IPS-18a (cell line): ENCODE results near the gene ZDHHC7.
"Not testable (repeated sequence)": the region's sequence is repeated elsewhere in the genome, so short reads cannot be mapped to it uniquely, and the experiment has no call there.

Experiments used
- H3K27ac ChIP-seq: one replicate; pipeline ENCODE4 v1.5.1; 2013; ENCODE audit warnings: low read length
- H3K27me3 ChIP-seq: one replicate; pipeline ENCODE4 v1.6.1; 2013; ENCODE audit warnings: mild to moderate bottlenecking, low read length; ENCODE audit not compliant: control insufficient read depth, insufficient read depth
- H3K36me3 ChIP-seq: one replicate; pipeline ENCODE4 v1.6.1; 2013; ENCODE audit warnings: low read depth, low read length; ENCODE audit not compliant: control insufficient read depth
- H3K4me1 ChIP-seq: one replicate; pipeline ENCODE4 v1.6.1; 2013; ENCODE audit warnings: low read depth, low read length; ENCODE audit not compliant: control insufficient read depth
- H3K4me3 ChIP-seq: one replicate; pipeline ENCODE4 v1.5.1; 2013; ENCODE audit warnings: low read length
- H3K9ac ChIP-seq: one replicate; pipeline ENCODE4 v1.6.1; 2013; ENCODE audit warnings: mild to moderate bottlenecking, low read length, moderate library complexity
- H3K9me3 ChIP-seq: one replicate; pipeline ENCODE4 v1.6.1; 2013; ENCODE audit warnings: low read depth, low read length; ENCODE audit not compliant: control insufficient read depth

Gene ZDHHC7

DNA sequence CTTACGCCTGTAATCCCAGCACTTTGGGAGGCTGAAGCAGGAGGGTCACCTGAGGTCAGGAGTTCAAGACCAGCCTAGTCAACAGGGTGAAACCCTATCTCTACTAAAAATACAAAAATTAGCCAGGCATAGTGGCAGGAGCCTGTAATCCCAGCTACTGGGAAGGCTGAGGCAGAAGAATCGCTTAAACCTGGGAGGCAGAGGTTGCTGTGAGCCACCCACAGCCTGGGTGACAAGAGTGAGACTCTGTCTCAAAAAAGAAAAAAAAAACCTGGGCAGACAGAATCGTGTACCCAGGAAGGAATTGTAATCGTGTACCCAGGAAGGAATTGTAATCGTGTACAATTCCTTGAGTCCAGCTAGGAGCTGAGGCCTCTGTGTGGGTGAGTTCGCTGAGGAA is 72.7 kb downstream of the ZDHHC7 start:
- not testable (repeated sequence) for H3K27me3 ChIP-seq, H3K9me3 ChIP-seq

DNA sequence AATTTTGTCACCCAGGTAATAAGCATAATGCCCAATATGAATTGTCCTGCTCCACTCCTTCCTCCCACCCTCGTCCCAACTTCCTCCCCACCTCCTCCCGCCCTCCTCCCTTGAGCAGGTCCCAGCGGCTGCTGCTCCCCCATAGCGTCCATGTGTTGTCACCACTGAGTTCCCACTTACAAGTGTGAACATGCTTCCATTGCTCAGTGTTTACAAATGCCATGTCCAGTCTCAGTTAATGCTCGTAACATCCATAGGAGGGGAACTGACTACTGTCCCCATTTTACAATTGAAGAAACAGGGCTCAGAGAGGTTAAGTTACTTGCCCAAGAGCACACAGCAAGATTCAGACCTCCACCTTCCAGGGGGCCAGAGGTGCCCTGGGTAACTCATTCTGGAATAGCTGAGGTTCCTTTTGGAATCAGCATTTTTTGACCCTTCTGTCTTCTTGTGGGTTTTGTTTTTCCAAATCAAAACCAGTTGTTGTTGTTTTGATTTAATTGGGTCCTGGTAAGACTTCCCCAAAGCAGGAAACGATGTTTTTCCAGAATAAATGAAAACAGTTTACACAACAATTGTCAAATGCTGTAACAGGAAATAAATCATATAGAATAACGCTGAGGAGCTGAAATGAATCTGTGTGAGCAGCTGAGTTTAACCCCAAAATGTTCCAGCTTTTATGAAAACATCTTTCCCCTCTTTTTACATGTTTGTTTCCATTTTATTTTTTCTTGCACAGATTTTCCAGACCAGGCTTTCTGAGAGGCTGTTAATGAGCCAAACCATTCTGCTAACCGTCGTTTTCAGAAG is 73.9 kb downstream of the ZDHHC7 start:
- Histone ChIP-seq H3K36me3 (no peaks in the 10 kb centered on the region), H3K4me3 (no peak overlapping the region), H3K27me3 (no peaks in the 10 kb centered on the region), H3K9me3 (no peaks in the 10 kb centered on the region), H3K9ac (no peak overlapping the region), H3K27ac (no peak overlapping the region), H3K4me1 (no peaks in the 10 kb centered on the region)

More for the DNA sequence above, 72.7 kb downstream of the ZDHHC7 start:
- not testable (repeated sequence) for H3K4me3 ChIP-seq, H3K9ac ChIP-seq, H3K27ac ChIP-seq, H3K36me3 ChIP-seq, H3K4me1 ChIP-seq

DNA sequence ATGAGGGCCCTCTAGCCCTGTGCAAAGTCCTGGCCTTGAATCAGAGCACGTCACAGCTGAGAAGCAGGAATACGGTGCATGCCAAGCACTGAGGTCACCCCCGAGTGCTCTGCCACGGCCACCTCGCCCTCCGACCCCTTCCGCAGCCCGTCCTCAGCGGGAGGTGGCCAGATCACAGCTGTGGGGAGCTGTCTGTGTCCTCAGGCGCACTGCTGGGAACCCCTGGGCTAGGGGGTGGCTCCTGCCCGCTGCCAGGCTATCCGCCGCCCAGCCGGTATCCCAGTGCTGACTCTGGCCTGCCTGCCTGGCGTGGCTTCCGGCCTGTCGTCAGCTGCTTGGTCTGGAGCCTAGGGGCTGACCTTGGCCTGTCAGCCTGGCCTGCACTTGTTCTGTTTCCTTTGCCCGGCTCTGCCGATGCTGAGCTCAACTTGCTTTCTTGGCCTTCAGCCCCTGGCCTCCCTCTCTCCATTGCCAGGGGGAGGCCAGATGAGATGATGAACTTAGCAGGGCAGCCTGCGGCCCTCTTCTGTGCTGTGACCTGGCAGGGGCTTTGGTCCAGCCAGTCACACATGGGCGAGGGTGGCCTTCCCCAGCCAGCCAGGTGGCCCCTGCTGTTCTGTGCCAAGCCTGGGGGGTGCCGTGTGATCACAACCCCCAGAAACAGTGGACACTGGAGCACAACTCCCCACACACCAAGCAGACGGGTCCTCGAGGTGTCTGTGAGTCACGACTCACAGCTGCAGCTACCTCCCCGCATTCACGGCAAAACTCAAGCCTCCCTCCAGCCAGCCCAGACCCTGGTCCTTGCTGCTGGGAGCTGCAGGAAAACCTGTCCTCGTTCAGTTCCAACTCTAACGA is 77.3 kb downstream of the ZDHHC7 start:
- H3K4me3 ChIP-seq: no peak overlapping the region

DNA sequence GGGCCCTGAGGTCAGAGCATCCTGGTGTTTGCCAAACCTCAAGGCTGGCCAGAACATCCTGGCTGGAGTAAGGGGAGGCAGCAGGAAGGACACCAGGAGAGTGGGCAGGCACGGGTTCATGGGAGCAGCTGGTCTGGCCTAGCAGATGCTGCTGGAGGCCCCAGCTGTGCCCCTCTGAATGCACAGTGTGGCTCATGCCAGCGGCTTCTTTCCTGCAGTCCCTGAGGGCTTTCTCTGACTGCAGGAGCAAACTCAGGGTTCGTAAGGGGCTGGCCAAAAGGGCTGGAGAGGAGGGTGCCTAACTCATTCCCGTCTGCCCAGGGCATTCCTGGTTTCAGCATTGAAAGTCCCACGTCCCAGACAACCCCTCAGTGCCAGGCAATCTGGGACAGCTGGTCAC is 78.7 kb downstream of the ZDHHC7 start:
- Histone ChIP-seq H3K36me3 (no peaks in the 10 kb centered on the region), H3K9ac (no peak overlapping the region), H3K27me3 (no peaks in the 10 kb centered on the region), H3K4me1 (no peaks in the 10 kb centered on the region), H3K9me3 (no peaks in the 10 kb centered on the region), H3K27ac (no peak overlapping the region), H3K4me3 (no peak overlapping the region)

More for the DNA sequence above, 77.3 kb downstream of the ZDHHC7 start:
- Histone ChIP-seq H3K27ac (no peak overlapping the region), H3K9ac (no peak overlapping the region), H3K27me3 (no peaks in the 10 kb centered on the region), H3K9me3 (no peaks in the 10 kb centered on the region), H3K36me3 (no peaks in the 10 kb centered on the region), H3K4me1 (no peaks in the 10 kb centered on the region)

DNA sequence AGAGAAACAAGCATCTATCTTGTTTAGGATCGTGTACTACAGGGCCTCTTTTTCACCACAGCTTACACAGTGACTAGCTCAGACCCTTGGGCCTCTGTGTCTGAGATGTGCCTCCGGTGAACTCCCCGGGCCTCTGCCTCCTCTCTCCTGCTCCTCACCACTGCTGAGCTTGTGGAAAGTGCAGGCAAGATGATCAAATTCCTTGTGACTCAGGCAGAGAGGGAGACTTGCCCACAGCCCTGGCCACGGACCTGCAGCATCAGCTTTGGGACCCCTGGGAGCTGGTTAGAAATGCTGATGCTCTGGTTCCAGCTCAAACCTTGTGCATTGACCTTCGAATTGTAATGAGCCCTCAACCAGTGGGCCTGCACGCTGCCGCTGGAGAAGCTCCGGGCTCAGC is 79.8 kb downstream of the ZDHHC7 start:
- H3K4me1 ChIP-seq: no peaks in the 10 kb centered on the region
- H3K9me3 ChIP-seq: no peaks in the 10 kb centered on the region
- H3K36me3 ChIP-seq: no peaks in the 10 kb centered on the region
- no peak overlapping the region for H3K27ac ChIP-seq
- H3K4me3 ChIP-seq: no peak overlapping the region
- no peak overlapping the region for H3K9ac ChIP-seq
- no peaks in the 10 kb centered on the region for H3K27me3 ChIP-seq

DNA sequence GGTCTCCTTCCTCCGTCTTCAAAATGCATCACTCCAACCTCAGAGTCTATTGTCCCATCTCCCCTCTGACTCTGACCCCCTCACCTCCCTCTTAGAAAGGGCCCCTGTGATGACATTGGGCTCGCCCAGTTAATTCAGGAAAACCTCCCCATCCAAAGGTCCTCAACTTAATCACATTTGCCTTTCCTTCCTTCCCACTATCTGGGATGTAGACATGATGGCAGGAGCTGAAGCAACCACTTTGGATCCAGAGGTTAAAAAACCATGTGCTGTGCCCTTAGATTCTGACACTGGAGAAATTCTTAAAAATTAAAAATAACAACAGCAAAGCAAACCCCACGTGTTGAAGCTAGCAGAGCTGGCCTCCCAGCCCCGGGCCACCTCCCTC is 80.2 kb downstream of the ZDHHC7 start:
- Histone ChIP-seq H3K9me3 (no peaks in the 10 kb centered on the region), H3K36me3 (no peaks in the 10 kb centered on the region), H3K4me3 (no peak overlapping the region), H3K9ac (no peak overlapping the region), H3K27me3 (no peaks in the 10 kb centered on the region), H3K4me1 (no peaks in the 10 kb centered on the region), H3K27ac (no peak overlapping the region)

DNA sequence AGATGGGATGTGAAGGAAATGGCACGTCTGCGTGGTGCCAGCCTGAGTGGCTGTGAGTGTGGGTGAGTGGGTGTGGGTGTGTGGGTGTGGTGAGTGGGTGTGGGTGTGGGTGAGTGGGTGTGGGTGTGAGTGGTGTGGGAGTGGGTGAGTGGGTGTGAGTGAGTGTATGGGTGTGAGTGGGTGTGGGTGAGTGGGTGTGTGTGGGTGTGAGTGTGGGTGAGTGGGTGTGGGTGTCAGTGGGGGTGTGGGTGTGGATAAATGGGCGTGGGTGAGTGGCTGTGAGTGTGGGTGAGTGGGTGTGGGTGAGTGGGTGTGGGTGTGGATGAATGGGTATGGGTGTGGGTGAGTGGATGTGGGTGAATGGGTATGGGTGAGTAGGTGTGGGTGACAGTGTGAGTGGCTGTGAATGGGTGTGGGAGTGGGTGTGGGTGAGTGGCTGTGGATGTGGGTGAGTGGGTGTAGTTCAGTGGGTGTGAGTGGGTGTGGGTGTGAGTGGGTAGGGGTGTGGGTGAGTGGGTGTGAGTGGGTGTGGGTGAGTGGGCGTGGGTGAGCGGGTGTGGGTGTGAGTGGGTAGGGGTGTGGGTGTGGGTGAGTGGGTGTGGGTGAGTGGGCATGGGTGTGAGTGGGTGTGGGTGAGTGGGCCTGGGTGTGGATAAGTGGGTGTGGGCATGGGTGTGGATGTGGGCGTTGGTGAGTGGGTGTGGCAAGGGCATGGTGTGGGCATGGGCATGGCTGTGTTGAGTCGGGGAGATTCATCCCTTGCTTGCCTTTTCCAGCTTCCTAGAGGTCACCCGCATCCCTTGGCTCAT is 80.8 kb downstream of the ZDHHC7 start:
- Histone ChIP-seq H3K36me3 (no peaks in the 10 kb centered on the region), H3K4me3 (no peak overlapping the region), H3K9ac (no peak overlapping the region), H3K9me3 (no peaks in the 10 kb centered on the region), H3K4me1 (no peaks in the 10 kb centered on the region), H3K27ac (no peak overlapping the region), H3K27me3 (no peaks in the 10 kb centered on the region)

DNA sequence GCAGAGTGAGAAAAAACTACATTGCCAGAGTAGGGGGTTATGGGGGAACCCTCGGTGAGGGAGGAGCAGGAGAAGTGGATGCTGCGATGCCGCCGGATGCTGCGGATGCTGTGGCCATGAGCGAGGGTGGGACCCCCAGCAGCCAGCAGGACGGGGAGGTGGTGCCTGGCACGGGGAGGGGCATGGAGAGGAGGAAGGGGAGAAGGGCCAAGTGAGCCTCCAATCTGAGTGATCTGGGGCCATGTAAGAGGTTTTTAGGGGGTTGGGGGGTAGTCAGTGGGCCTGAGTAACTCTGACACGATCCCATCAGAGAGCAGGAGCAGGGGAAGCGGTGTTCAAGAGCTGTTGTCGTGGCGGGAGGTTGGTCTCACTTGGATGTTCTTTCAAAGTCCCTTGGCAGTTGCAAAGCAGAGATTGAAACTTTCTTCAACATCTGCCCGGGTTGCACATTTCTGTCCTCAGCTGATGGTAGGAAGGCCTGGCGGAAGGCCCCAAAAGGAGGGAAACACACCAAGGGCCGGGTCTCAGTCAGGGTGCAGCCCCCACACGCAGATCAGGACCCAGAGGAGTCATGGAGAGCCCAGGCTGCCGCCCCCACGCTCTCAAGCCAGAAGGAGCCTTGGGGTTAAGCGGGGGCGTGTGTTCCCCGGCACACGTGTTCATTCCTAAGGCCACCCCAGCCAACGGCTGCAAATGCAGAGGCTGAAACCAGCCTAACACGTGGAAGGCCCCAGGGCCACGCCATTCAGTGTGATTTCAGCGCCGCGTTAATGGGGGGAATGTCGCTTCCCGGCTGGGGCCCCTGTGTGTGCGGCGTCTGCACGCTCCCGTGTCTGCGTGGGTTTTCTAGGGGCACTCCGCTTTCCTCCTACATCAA is 81.7 kb downstream of the ZDHHC7 start:
- Histone ChIP-seq H3K4me3 (no peak overlapping the region), H3K27ac (no peak overlapping the region), H3K27me3 (no peaks in the 10 kb centered on the region), H3K4me1 (no peaks in the 10 kb centered on the region), H3K9me3 (no peaks in the 10 kb centered on the region), H3K9ac (no peak overlapping the region), H3K36me3 (no peaks in the 10 kb centered on the region)

DNA sequence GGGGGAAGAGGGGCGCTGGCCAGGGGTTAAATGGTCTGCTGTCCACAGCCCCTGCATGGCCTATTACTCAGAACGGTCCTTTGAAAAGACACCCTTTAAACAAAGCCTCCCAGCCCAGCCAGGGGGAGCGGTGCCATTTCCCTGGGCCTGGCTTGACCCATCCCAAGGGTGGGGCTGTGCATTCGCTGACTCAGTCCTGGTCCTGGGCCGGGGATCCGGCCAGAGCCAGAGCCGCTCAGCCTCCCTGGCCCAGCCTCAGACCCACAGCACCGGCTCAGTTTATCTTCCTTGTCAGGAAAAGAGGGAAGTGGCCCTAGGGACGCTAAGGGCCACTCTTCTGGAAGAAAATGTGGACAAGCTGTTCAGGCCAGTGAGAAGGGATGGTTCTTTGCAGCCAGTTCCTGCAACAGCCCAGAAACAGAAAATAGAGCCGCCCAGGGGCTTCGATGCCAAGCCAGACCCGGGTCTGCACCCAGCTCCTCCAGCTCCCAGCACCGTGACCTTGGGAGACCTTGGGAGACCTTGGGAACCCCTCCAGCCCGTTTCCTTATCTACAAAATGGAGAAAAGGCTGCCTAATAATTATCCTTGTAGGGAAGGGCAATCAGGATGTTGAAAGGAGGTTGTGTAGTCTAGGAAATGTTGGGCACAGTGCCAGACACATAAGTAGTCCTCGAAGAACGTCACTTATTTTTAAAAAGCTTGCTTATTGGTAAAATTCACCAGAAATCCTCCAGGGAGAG is 82.5 kb downstream of the ZDHHC7 start:
- Histone ChIP-seq H3K9me3 (no peaks in the 10 kb centered on the region), H3K4me3 (no peak overlapping the region)

More for the DNA sequence above, 82.5 kb downstream of the ZDHHC7 start:
- Histone ChIP-seq H3K27ac (no peak overlapping the region), H3K9ac (no peak overlapping the region), H3K27me3 (no peaks in the 10 kb centered on the region), H3K4me1 (no peaks in the 10 kb centered on the region), H3K36me3 (no peaks in the 10 kb centered on the region)
